Right hindlimb (tissue), 1 donor: ENCODE measurements around the gene LRRC15.

ENCODE experiments used
- DNase-seq: peaks from one replicate; pipeline ENCODE4 v3.0.0-alpha.2; 2018

The LRRC15 gene

GRCh38 chr3:194384569-194385001 is 15.0 kb upstream of the LRRC15 start:
- DNase-seq: no peak

GRCh38 chr3:194384156-194384555 is 14.6 kb upstream of the LRRC15 start:
- DNase-seq: no peak

GRCh38 chr3:194383276-194383940 is 13.9 kb upstream of the LRRC15 start:
- DNase-seq: no peak

- no peak for DNase-seq
These were observed 13.3 kb upstream of the LRRC15 start for GRCh38 chr3:194382892-194383223.

GRCh38 chr3:194382196-194382891 is 12.8 kb upstream of the LRRC15 start:
- peak; percentile 11 for DNase-seq

GRCh38 chr3:194381460-194381875 is 11.9 kb upstream of the LRRC15 start:
- DNase-seq: peak; percentile 14

- peak; percentile 5 for DNase-seq
These were observed 10.8 kb upstream of the LRRC15 start for GRCh38 chr3:194380326-194380725.

- DNase-seq: peak; percentile 4
These were observed 10.1 kb upstream of the LRRC15 start for GRCh38 chr3:194379651-194380050.

- DNase-seq: no peak
These were observed 9.7 kb upstream of the LRRC15 start for GRCh38 chr3:194379231-194379630.

GRCh38 chr3:194377708-194378107 is 8.2 kb upstream of the LRRC15 start:
- DNase-seq: no peak

GRCh38 chr3:194376241-194376560 is 6.7 kb upstream of the LRRC15 start:
- no peak for DNase-seq

- DNase-seq: no peak
These were observed 6.1 kb upstream of the LRRC15 start for GRCh38 chr3:194375473-194376240.

- DNase-seq: no peak
These were observed 5.4 kb upstream of the LRRC15 start for GRCh38 chr3:194374935-194375334.

- no peak for DNase-seq
These were observed 4.4 kb upstream of the LRRC15 start for GRCh38 chr3:194373899-194374298.

GRCh38 chr3:194373028-194373427 is 3.5 kb upstream of the LRRC15 start:
- no peak for DNase-seq

- DNase-seq: no peak
These were observed 1.2 kb upstream of the LRRC15 start for GRCh38 chr3:194370753-194371152.

GRCh38 chr3:194368918-194369317 is 625 bp downstream of the LRRC15 start:
- no peak for DNase-seq

- peak; percentile 68 for DNase-seq
These were observed 1.3 kb downstream of the LRRC15 start for GRCh38 chr3:194367992-194368841.

- no peak for DNase-seq
These were observed 3.5 kb downstream of the LRRC15 start for GRCh38 chr3:194365978-194366490.

- DNase-seq: no peak
These were observed 4.0 kb downstream of the LRRC15 start for GRCh38 chr3:194365526-194365925.

- peak; percentile 86 for DNase-seq
These were observed 4.7 kb downstream of the LRRC15 start for GRCh38 chr3:194364652-194365434.

- DNase-seq: no peak
These were observed 5.3 kb downstream of the LRRC15 start for GRCh38 chr3:194364314-194364651.
